GM12878 (cell line): ENCODE results near the gene GID8. TPM values are rescaled to one million over a fixed set of nuclear protein-coding genes. Genes with fewer than 3 reads are reported as not detected.

Experiments used
- ATF3 ChIP-seq: IDR thresholded peaks from 2 replicates; pipeline ENCODE4 v1.6.1; 2011; ENCODE audit warnings: low read depth, mild to moderate bottlenecking, low read length, moderate library complexity, borderline replicate concordance; ENCODE audit errors: extremely low read depth
- BCL11A ChIP-seq: IDR thresholded peaks from 2 replicates; pipeline ENCODE4 v1.6.1; 2011; ENCODE audit warnings: low read depth, low read length
- BHLHE40 ChIP-seq, 2 experiments: fragments of 450-650 bp in 1 of 2; IDR thresholded peaks; 2 replicates each; pipeline ENCODE4 v1.6.1; 2011 to 2017; ENCODE audit warnings: low read depth in 2 of 2, borderline replicate concordance in 1 of 2, improper control_type of control experiment in 1 of 2, low read length in 1 of 2, mild to moderate bottlenecking in 1 of 2
- CTCF ChIP-seq, 3 experiments: IDR thresholded peaks in 2 of 3; conservative IDR thresholded peaks in 1 of 3; 2 replicates each; pipeline ENCODE4 v1.5.1; 2011; ENCODE audit warnings: low read depth in 3 of 3, low read length in 3 of 3, mild to moderate bottlenecking in 3 of 3, control low read depth in 2 of 3, moderate library complexity in 2 of 3, inconsistent platforms in 1 of 3, mixed read lengths in 1 of 3; ENCODE audit not compliant: control insufficient read depth in 2 of 3, insufficient read depth in 1 of 3; ENCODE audit errors: extremely low read depth in 1 of 3
- ELK1 ChIP-seq: IDR thresholded peaks from 2 replicates; pipeline ENCODE4 v1.6.1; 2012; ENCODE audit warnings: low read depth, low read length, improper control_type of control experiment
- EP300 ChIP-seq, 2 experiments: fragments of 150-350 bp in 1 of 2; IDR thresholded peaks; 2 replicates each; pipeline ENCODE4 v1.6.1; 2011 to 2012; ENCODE audit warnings: low read depth in 2 of 2, low read length in 2 of 2, borderline replicate concordance in 1 of 2, improper control_type of control experiment in 1 of 2, inconsistent platforms in 1 of 2; ENCODE audit not compliant: control insufficient read depth in 1 of 2
- EZH2 ChIP-seq: IDR thresholded peaks from 2 replicates; pipeline ENCODE4 v1.6.1; 2012; ENCODE audit warnings: low read depth, mild to moderate bottlenecking, control low read depth, inconsistent platforms, low read length, borderline replicate concordance; ENCODE audit not compliant: control insufficient read depth
- GATAD2B ChIP-seq: fragments of 450-650 bp; conservative IDR thresholded peaks from 2 replicates; pipeline ENCODE4 v1.6.1; 2017; ENCODE audit warnings: low read depth, mild to moderate bottlenecking, moderate library complexity
- HCFC1 ChIP-seq: fragments of 150-350 bp; IDR thresholded peaks from 2 replicates; pipeline ENCODE4 v1.6.1; 2014; ENCODE audit warnings: low read length
- IKZF1 ChIP-seq: fragments of 450-650 bp; conservative IDR thresholded peaks from 2 replicates; pipeline ENCODE4 v1.6.1; 2017; ENCODE audit warnings: antibody characterized with exemption, mild to moderate bottlenecking
- KDM1A ChIP-seq: fragments of 200-600 bp; sonication (generic); IDR thresholded peaks from 2 replicates; pipeline ENCODE4 v1.6.1; 2016; ENCODE audit warnings: borderline replicate concordance
- LARP7 ChIP-seq: fragments of 450-650 bp; IDR thresholded peaks from 2 replicates; pipeline ENCODE4 v1.6.1; 2017; ENCODE audit warnings: mild to moderate bottlenecking
- MYB ChIP-seq: fragments of 150-350 bp; IDR thresholded peaks from 2 replicates; pipeline ENCODE4 v1.6.1; 2014; ENCODE audit warnings: mild to moderate bottlenecking, low read depth, low read length, borderline replicate concordance
- PBX3 ChIP-seq: IDR thresholded peaks from 2 replicates; pipeline ENCODE4 v1.6.1; 2011; ENCODE audit warnings: mild to moderate bottlenecking, low read depth, low read length, moderate library complexity; ENCODE audit not compliant: insufficient replicate concordance
- POLR2A ChIP-seq: IDR thresholded peaks from 2 replicates; pipeline ENCODE4 v1.6.1; 2011; ENCODE audit warnings: low read depth, mild to moderate bottlenecking, low read length
- RUNX3 ChIP-seq: IDR thresholded peaks from 2 replicates; pipeline ENCODE4 v1.6.1; 2012; ENCODE audit warnings: low read length, inconsistent platforms
- SIN3A ChIP-seq: IDR thresholded peaks from 2 replicates; pipeline ENCODE4 v1.6.1; 2012; ENCODE audit warnings: low read depth, low read length, improper control_type of control experiment
- SP1 ChIP-seq: IDR thresholded peaks from one replicate; pipeline ENCODE4 v1.6.1; 2011; ENCODE audit warnings: low read depth, low read length
- STAT1 ChIP-seq: fragments of 450-650 bp; conservative IDR thresholded peaks from 2 replicates; pipeline ENCODE4 v1.6.1; 2014; ENCODE audit warnings: antibody characterized with exemption, mild to moderate bottlenecking
- USF1 ChIP-seq: IDR thresholded peaks from 2 replicates; pipeline ENCODE4 v1.6.1; 2011; ENCODE audit warnings: borderline replicate concordance, low read depth, mild to moderate bottlenecking, moderate library complexity, mixed read lengths, low read length; ENCODE audit not compliant: insufficient read depth; ENCODE audit errors: extremely low read length
- ZBTB33 ChIP-seq: fragments of 450-650 bp; IDR thresholded peaks from 2 replicates; pipeline ENCODE4 v1.6.1; 2017; ENCODE audit warnings: mild to moderate bottlenecking
- ZNF24 ChIP-seq: fragments of 450-650 bp; IDR thresholded peaks from 2 replicates; pipeline ENCODE4 v1.6.1; 2017; ENCODE audit warnings: antibody characterized with exemption, mild to moderate bottlenecking
- polyA plus RNA-seq, 11 experiments: library from polyadenylated mRNA; depleted of rRNA in 4 of 11; unstranded in 6 of 11; stranded (reverse) in 5 of 11; fragments of >200 nt; fragmentation: Nextera tagmentation in 4 of 11; fragmentation: Illumina TruSeq in 1 of 11; extraction: Ambion mirVana in 4 of 11; extraction: Trizol in 1 of 11; gene quantifications; 1 replicate in 1 of 11; 2 replicates in 10 of 11; pipeline versions ENCODE4 v1.2.1 to v1.2.3, GENCODE V29; 2011 to 2016; ENCODE audit warnings: inconsistent platforms in 2 of 11, missing spikeins in 2 of 11, low read depth in 1 of 11
- total RNA-seq, 4 experiments: library from RNA; depleted of rRNA in 3 of 4; stranded (reverse); fragments of >200 nt in 3 of 4; fragmentation: Illumina TruSeq in 1 of 4; extraction: Trizol in 1 of 4; gene quantifications; 2 replicates each; pipeline versions ENCODE4 v1.2.1 to v1.2.3, GENCODE V29; 2013 to 2021

Gene GID8
- total and polyA plus RNA-seq, 10 of the 15 experiments (the other 5 are each of a cell fraction or from before 2014, with no cell fraction given), result 12.0 to 33.8 (median 22.2) TPM

GRCh38 chr20:62926229-62927127 lies 11.5 kb upstream of the GID8 start, which contains the start of gene DIDO1 (continued):
- TF ChIP-seq PBX3 (peak; percentile 10), MYB (no peak), EZH2 (no peak), STAT1 (no peak), USF1 (no peak), SIN3A (no peak), POLR2A (peak; percentile 80), BCL11A (no peak), ELK1 (no peak), GATAD2B (peak; percentile 87), ZNF24 (peak; percentile 71), LARP7 (peak; percentile 93), RUNX3 (peak; percentile 72), HCFC1 (peak; percentile 65), ZBTB33 (no peak), EP300 (IDR thresholded peaks at IDR 0.05; ENCODE audit: borderline replicate concordance in 1 of 2, control insufficient read depth in 1 of 2, low read depth in 2 of 2, low read length in 2 of 2) (no peak), BHLHE40 (IDR thresholded peaks at IDR 0.05; ENCODE audit: borderline replicate concordance in 1 of 2, low read depth in 2 of 2, low read length in 1 of 2) (peak in 1 of 2 experiments; percentile 65; a peak in 2 of 4 replicates), KDM1A (no peak), CTCF (IDR thresholded peaks at IDR 0.05 in 2 of 3, conservative IDR thresholded peaks at IDR 0.05 in 1 of 3; ENCODE audit: control insufficient read depth in 2 of 3, extremely low read depth in 1 of 3, insufficient read depth in 1 of 3, low read depth in 3 of 3, low read length in 3 of 3) (peak; percentile 34 to 59 (median 47); a peak in 5 of 6 replicates), ATF3 (no peak), IKZF1 (peak; percentile 91), SP1 (peak; percentile 50)
